Measurements from ENCODE around the gene KIRREL3.

DNA sequence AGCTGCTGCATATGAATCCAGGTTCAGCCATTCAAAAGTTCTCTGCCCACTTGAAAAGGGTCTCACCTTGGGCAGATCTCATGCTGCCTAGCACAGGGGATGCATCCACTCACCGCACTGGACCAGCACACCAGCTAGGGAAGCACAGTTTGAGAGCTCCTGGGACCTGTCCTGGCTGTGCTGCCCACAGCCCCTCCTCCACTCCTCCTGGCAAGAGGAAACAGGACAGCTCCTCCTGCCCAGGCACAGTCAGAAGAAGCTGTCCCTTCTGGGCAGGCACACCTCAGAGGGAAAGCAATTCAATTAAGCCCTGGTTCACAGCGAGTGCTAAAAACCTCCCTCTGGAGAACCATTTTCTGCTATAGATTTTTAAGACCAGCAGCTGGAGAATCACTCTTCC is 498.4 kb downstream of the KIRREL3 start:
- TF ChIP-seq POLR2A (IDR thresholded peaks at IDR 0.05) = no peak
- TF ChIP-seq, protein P1, sequence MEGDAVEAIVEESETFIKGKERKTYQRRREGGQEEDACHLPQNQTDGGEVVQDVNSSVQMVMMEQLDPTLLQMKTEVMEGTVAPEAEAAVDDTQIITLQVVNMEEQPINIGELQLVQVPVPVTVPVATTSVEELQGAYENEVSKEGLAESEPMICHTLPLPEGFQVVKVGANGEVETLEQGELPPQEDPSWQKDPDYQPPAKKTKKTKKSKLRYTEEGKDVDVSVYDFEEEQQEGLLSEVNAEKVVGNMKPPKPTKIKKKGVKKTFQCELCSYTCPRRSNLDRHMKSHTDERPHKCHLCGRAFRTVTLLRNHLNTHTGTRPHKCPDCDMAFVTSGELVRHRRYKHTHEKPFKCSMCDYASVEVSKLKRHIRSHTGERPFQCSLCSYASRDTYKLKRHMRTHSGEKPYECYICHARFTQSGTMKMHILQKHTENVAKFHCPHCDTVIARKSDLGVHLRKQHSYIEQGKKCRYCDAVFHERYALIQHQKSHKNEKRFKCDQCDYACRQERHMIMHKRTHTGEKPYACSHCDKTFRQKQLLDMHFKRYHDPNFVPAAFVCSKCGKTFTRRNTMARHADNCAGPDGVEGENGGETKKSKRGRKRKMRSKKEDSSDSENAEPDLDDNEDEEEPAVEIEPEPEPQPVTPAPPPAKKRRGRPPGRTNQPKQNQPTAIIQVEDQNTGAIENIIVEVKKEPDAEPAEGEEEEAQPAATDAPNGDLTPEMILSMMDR (IDR thresholded peaks at IDR 0.05) = no peak
